Karpas-422 (cell line): ENCODE measurements around the gene POPDC2. TPM values are rescaled to one million over a fixed set of nuclear protein-coding genes. Genes with fewer than 3 reads are reported as not detected.

ENCODE experiments used
- DNase-seq: peaks from one replicate; pipeline ENCODE4 v3.0.0-alpha.2; 2015
- H2AFZ ChIP-seq: fragments of 200-600 bp; sonication (generic); 2 replicates; pipeline ENCODE4 v1.6.1; 2014; ENCODE audit warnings: antibody characterized with exemption, low read length, mixed read lengths
- H3K27ac ChIP-seq: fragments of 200-600 bp; sonication (generic); 2 replicates; pipeline ENCODE4 v1.5.1; 2014; ENCODE audit warnings: mild to moderate bottlenecking, low read length, moderate library complexity
- H3K27me3 ChIP-seq: fragments of 200-600 bp; sonication (generic); 2 replicates; pipeline ENCODE4 v1.6.1; 2014; ENCODE audit warnings: low read length, mixed read lengths
- H3K36me3 ChIP-seq: fragments of 200-600 bp; sonication (generic); 2 replicates; pipeline ENCODE4 v1.6.1; 2014; ENCODE audit warnings: low read length, mixed read lengths; ENCODE audit not compliant: insufficient read depth
- H3K4me1 ChIP-seq: fragments of 200-600 bp; sonication (generic); 2 replicates; pipeline ENCODE4 v1.6.1; 2014; ENCODE audit warnings: mild to moderate bottlenecking, low read length, mixed read lengths
- H3K4me2 ChIP-seq: fragments of 200-600 bp; sonication (generic); 2 replicates; pipeline ENCODE4 v1.6.1; 2014; ENCODE audit warnings: low read length, low read depth, mild to moderate bottlenecking; ENCODE audit not compliant: poor library complexity, severe bottlenecking
- H3K4me3 ChIP-seq: fragments of 200-600 bp; sonication (generic); 2 replicates; pipeline ENCODE4 v1.5.1; 2014; ENCODE audit warnings: mild to moderate bottlenecking, antibody characterized with exemption, low read length, mixed read lengths
- H3K79me2 ChIP-seq: fragments of 200-600 bp; sonication (generic); 2 replicates; pipeline ENCODE4 v1.6.1; 2014; ENCODE audit warnings: mild to moderate bottlenecking, low read length, mixed read lengths
- H3K9ac ChIP-seq: fragments of 200-600 bp; sonication (generic); 2 replicates; pipeline ENCODE4 v1.6.0; 2014; ENCODE audit warnings: low read length
- H3K9me2 ChIP-seq: fragments of 200-600 bp; sonication (generic), shearing (Covaris generic); replicated peaks from 2 replicates; pipeline ENCODE4 v1.6.0; 2014; ENCODE audit warnings: mild to moderate bottlenecking, low read length, moderate library complexity; ENCODE audit not compliant: insufficient read depth
- H3K9me3 ChIP-seq: fragments of 300-700, 200-600 bp; sonication (generic); 2 replicates; pipeline ENCODE4 v1.6.1; 2014; ENCODE audit warnings: low read length, mixed read lengths
- H4K20me1 ChIP-seq: fragments of 200-600 bp; sonication (generic); 2 replicates; pipeline ENCODE4 v1.6.1; 2014; ENCODE audit warnings: mild to moderate bottlenecking, antibody characterized with exemption, low read length, low read depth; ENCODE audit not compliant: insufficient read depth
- total RNA-seq: library from RNA; depleted of rRNA; stranded (reverse); fragments of >200 nt; shearing (Covaris generic); gene quantifications from 2 replicates; pipeline ENCODE4 v1.2.3, GENCODE V29; 2014; ENCODE audit warnings: low replicate concordance

Gene POPDC2
- total RNA-seq, 1 experiment from 2014 or later = 1.0 TPM

- no peaks in the 10 kb centered on the region for H3K79me2 ChIP-seq
- H3K9ac ChIP-seq = no peak overlapping the region
- peaks cover under 1% of the 10 kb centered on the region; the same call in 1 of the 2 replicates for H3K36me3 ChIP-seq
- no peak overlapping the region for H3K27ac ChIP-seq
- peaks cover 11% of the 10 kb centered on the region for H3K4me1 ChIP-seq
- H3K27me3 ChIP-seq = no peaks in the 10 kb centered on the region
- no peak overlapping the region for H3K4me3 ChIP-seq
- no peak overlapping the region for H2AFZ ChIP-seq
- H3K9me3 ChIP-seq = no peaks in the 10 kb centered on the region
- no peaks in the 10 kb centered on the region for H3K9me2 ChIP-seq
- H3K4me2 ChIP-seq = no peak overlapping the region
- no peak for DNase-seq
- no peaks in the 10 kb centered on the region for H4K20me1 ChIP-seq
Measured at GRCh38 chr3:119663885-119664284, 3.5 kb upstream of the POPDC2 start.

- DNase-seq = no peak
- Histone ChIP-seq H3K4me2 (no peak overlapping the region), H4K20me1 (no peaks in the 10 kb centered on the region), H3K79me2 (no peaks in the 10 kb centered on the region), H3K36me3 (no peaks in the 10 kb centered on the region), H3K27me3 (no peaks in the 10 kb centered on the region), H2AFZ (no peak overlapping the region), H3K4me1 (peaks cover 11% of the 10 kb centered on the region), H3K9ac (no peak overlapping the region), H3K9me3 (no peaks in the 10 kb centered on the region), H3K9me2 (no peaks in the 10 kb centered on the region), H3K27ac (no peak overlapping the region), H3K4me3 (no peak overlapping the region)
Measured at GRCh38 chr3:119662604-119663373, 2.4 kb upstream of the POPDC2 start.

GRCh38 chr3:119659606-119660291 lies 640 bp downstream of the POPDC2 start:
- Histone ChIP-seq H2AFZ (no peak overlapping the region), H3K4me3 (no peak overlapping the region), H3K27me3 (no peaks in the 10 kb centered on the region), H3K9me2 (no peaks in the 10 kb centered on the region), H3K27ac (no peak overlapping the region), H3K9me3 (no peaks in the 10 kb centered on the region), H4K20me1 (no peaks in the 10 kb centered on the region), H3K9ac (no peak overlapping the region), H3K79me2 (no peaks in the 10 kb centered on the region), H3K36me3 (no peaks in the 10 kb centered on the region), H3K4me1 (peaks cover 4% of the 10 kb centered on the region), H3K4me2 (no peak overlapping the region)
- no peak for DNase-seq

- Histone ChIP-seq H3K9me2 (no peaks in the 10 kb centered on the region), H3K79me2 (no peaks in the 10 kb centered on the region), H3K4me3 (no peak overlapping the region), H4K20me1 (no peaks in the 10 kb centered on the region), H3K4me1 (no peaks in the 10 kb centered on the region), H3K4me2 (no peak overlapping the region), H2AFZ (no peak overlapping the region), H3K27ac (no peak overlapping the region), H3K36me3 (no peaks in the 10 kb centered on the region), H3K27me3 (no peaks in the 10 kb centered on the region), H3K9me3 (no peaks in the 10 kb centered on the region), H3K9ac (no peak overlapping the region)
- no peak for DNase-seq
Measured at GRCh38 chr3:119658994-119659393, 1.4 kb downstream of the POPDC2 start.

- Histone ChIP-seq H3K4me2 (no peak overlapping the region), H3K27me3 (no peaks in the 10 kb centered on the region), H3K79me2 (no peaks in the 10 kb centered on the region), H3K9me2 (no peaks in the 10 kb centered on the region), H4K20me1 (no peaks in the 10 kb centered on the region), H3K4me3 (no peak overlapping the region), H2AFZ (no peak overlapping the region), H3K9ac (no peak overlapping the region), H3K27ac (no peak overlapping the region), H3K36me3 (no peaks in the 10 kb centered on the region), H3K4me1 (no peaks in the 10 kb centered on the region), H3K9me3 (no peaks in the 10 kb centered on the region)
- no peak for DNase-seq
Measured at GRCh38 chr3:119657887-119658702, 2.3 kb downstream of the POPDC2 start.

GRCh38 chr3:119653876-119654275 lies 6.5 kb downstream of the POPDC2 start:
- H3K9me3 ChIP-seq = no peaks in the 10 kb centered on the region
- H3K9ac ChIP-seq = no peak overlapping the region
- H3K4me1 ChIP-seq = no peaks in the 10 kb centered on the region
- no peak for DNase-seq
- no peaks in the 10 kb centered on the region for H3K79me2 ChIP-seq
- H3K36me3 ChIP-seq = no peaks in the 10 kb centered on the region
- no peaks in the 10 kb centered on the region for H4K20me1 ChIP-seq
- H2AFZ ChIP-seq = no peak overlapping the region
- no peak overlapping the region for H3K4me2 ChIP-seq
- H3K27ac ChIP-seq = no peak overlapping the region
- H3K27me3 ChIP-seq = no peaks in the 10 kb centered on the region
- no peak overlapping the region for H3K4me3 ChIP-seq
- no peaks in the 10 kb centered on the region for H3K9me2 ChIP-seq

GRCh38 chr3:119652306-119653033 lies 7.9 kb downstream of the POPDC2 start:
- Histone ChIP-seq H3K27ac (no peak overlapping the region), H3K9me3 (no peaks in the 10 kb centered on the region), H4K20me1 (no peaks in the 10 kb centered on the region), H3K27me3 (no peaks in the 10 kb centered on the region), H3K9ac (no peak overlapping the region), H3K4me1 (no peaks in the 10 kb centered on the region), H3K79me2 (no peaks in the 10 kb centered on the region), H2AFZ (no peak overlapping the region), H3K36me3 (no peaks in the 10 kb centered on the region), H3K4me3 (no peak overlapping the region), H3K9me2 (no peaks in the 10 kb centered on the region), H3K4me2 (no peak overlapping the region)
- no peak for DNase-seq
